ENCODE measurements around the gene TLX3.

DNA sequence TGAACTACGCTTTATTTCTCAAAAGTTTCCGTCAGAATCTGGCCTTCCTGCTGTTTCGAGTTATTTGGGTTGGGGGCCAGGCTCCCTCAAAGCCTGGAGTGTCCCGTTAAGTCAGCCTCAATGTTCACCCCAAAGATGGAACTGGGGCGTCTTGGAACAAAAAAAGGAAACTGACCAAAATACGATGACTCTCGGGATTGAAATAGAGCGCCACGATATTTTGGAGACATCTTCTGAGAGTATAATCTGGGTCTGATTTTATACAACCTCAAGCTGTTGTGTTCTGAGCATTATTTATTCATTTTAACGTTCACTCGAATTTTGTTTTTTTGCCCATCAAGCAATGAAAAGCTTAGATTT is 28.1 kb downstream of the TLX3 start:
- TF ChIP-seq CTCF (IDR thresholded peaks at IDR 0.05) (no peak), EZH2phosphoT487 (IDR thresholded peaks at IDR 0.05) (no peak), EZH2 (IDR thresholded peaks at IDR 0.05) (peak; percentile 15)
